Measurements from ENCODE around the gene THTPA. TPM values are rescaled to one million over a fixed set of nuclear protein-coding genes. Genes with fewer than 3 reads are reported as not detected.

The THTPA gene
- total RNA-seq, 2 experiments from 2014 or later = 11.6 to 11.8 TPM

GRCh38 chr14:23550131-23550811 is 5.8 kb upstream of the THTPA start:
- Mint-ChIP-seq H3K4me3 (no peak overlapping the region), H3K9me3 (no peaks in the 10 kb centered on the region), H3K36me3 (ENCODE audit: low read depth) (no peaks in the 10 kb centered on the region), H3K27ac (no peak overlapping the region), H3K27me3 (no peaks in the 10 kb centered on the region), H3K4me1 (peaks cover 10% of the 10 kb centered on the region)
- POLR2A ChIA-PET = interaction anchor here (1.0 kb wide), 1 partner anchor 80 kb away, joined by 3 read pairs; the partner anchor contains the start of gene NGDN
- CTCF ChIA-PET = no interaction called here
- no peak for DNase-seq

GRCh38 chr14:23550812-23551265 is 5.2 kb upstream of the THTPA start:
- DNase-seq = no peak
- CTCF ChIA-PET = interaction anchor here (1.6 to 2.1 kb wide), 2 partner anchors 10 to 13 kb away, joined by 3 to 14 read pairs; no protein-coding TSS in a partner anchor
- POLR2A ChIA-PET = interaction anchor here (1.0 kb wide), 1 partner anchor 81 kb away, joined by 3 read pairs; the partner anchor contains the start of gene NGDN
- Mint-ChIP-seq H3K27me3 (no peaks in the 10 kb centered on the region), H3K36me3 (ENCODE audit: low read depth) (no peaks in the 10 kb centered on the region), H3K27ac (no peak overlapping the region), H3K9me3 (no peaks in the 10 kb centered on the region), H3K4me1 (peaks cover 11% of the 10 kb centered on the region), H3K4me3 (no peak overlapping the region)

GRCh38 chr14:23551266-23552028 is 4.6 kb upstream of the THTPA start, which contains the start of gene ZFHX2:
Gene ZFHX2, minus strand, starts transcription at chr14:23551765. Its CDS starts 16,440 bp downstream, at chr14:23535325.
- CTCF ChIA-PET = interaction anchor here (0.8 to 2.1 kb wide), 4 partner anchors 10 to 95 kb away, joined by 3 to 14 read pairs (median 3); no protein-coding TSS in a partner anchor
- no peaks in the 10 kb centered on the region for H3K27me3 Mint-ChIP-seq
- peak; percentile 80 for DNase-seq
- peaks cover 15% of the 10 kb centered on the region for H3K4me1 Mint-ChIP-seq
- no peaks in the 10 kb centered on the region for H3K36me3 Mint-ChIP-seq (ENCODE audit: low read depth)
- H3K4me3 Mint-ChIP-seq = peak within 1 kb of the TSS; percentile 18
- POLR2A ChIA-PET = interaction anchor here (1.0 to 1.1 kb wide), 3 partner anchors 16 to 231 kb away, joined by 3 to 5 read pairs (median 4); partner anchors contain the start of genes AP1G2, NGDN and PABPN1
- H3K27ac Mint-ChIP-seq = peak within 1 kb of the TSS; percentile 44
- H3K9me3 Mint-ChIP-seq = no peaks in the 10 kb centered on the region

GRCh38 chr14:23555533-23555881 is 564 bp upstream of the THTPA start:
- no peak for DNase-seq
- peak overlapping the region; percentile 97 for H3K4me3 Mint-ChIP-seq
- H3K27me3 Mint-ChIP-seq = no peaks in the 10 kb centered on the region
- H3K36me3 Mint-ChIP-seq (ENCODE audit: low read depth) = peaks cover 19% of the 10 kb centered on the region
- ChIA-PET POLR2A (interaction anchor here (0.6 to 1.0 kb wide), 4 partner anchors 12 to 255 kb away, joined by 3 to 11 read pairs (median 4); partner anchors contain the start of gene AP1G2), CTCF (interaction anchor here (0.9 to 9.3 kb wide), 2 partner anchors 12 to 77 kb away, joined by 5 to 148 read pairs; partner anchors contain the start of gene AP1G2)
- H3K27ac Mint-ChIP-seq = peak overlapping the region; percentile 90
- H3K9me3 Mint-ChIP-seq = no peaks in the 10 kb centered on the region
- H3K4me1 Mint-ChIP-seq = peaks cover 40% of the 10 kb centered on the region

GRCh38 chr14:23556700-23557440 is 799 bp downstream of the THTPA start:
- H3K27ac Mint-ChIP-seq = peak overlapping the region; percentile 90
- no peak for DNase-seq
- H3K4me3 Mint-ChIP-seq = peak overlapping the region; percentile 97

GRCh38 chr14:23557521-23557920 is 1.4 kb downstream of the THTPA start:
- Mint-ChIP-seq H3K27ac (peak overlapping the region; percentile 58), H3K36me3 (ENCODE audit: low read depth) (peaks cover 37% of the 10 kb centered on the region), H3K9me3 (no peaks in the 10 kb centered on the region), H3K4me3 (peak overlapping the region; percentile 53), H3K27me3 (no peaks in the 10 kb centered on the region), H3K4me1 (peaks cover 40% of the 10 kb centered on the region)
- ChIA-PET CTCF (interaction anchor here (0.9 to 9.3 kb wide), 4 partner anchors 32 to 437 kb away, joined by 3 to 148 read pairs (median 3); no protein-coding TSS in a partner anchor), POLR2A (interaction anchor here (0.7 to 3.0 kb wide), 4 partner anchors 10 to 236 kb away, joined by 4 to 16 read pairs (median 4); partner anchors contain the start of genes AP1G2 and PABPN1)
- DNase-seq = no peak

More at GRCh38 chr14:23556700-23557440, 799 bp downstream of the THTPA start:
- Mint-ChIP-seq H3K27me3 (no peaks in the 10 kb centered on the region), H3K9me3 (no peaks in the 10 kb centered on the region), H3K36me3 (ENCODE audit: low read depth) (peaks cover 32% of the 10 kb centered on the region), H3K4me1 (peaks cover 42% of the 10 kb centered on the region)
- CTCF ChIA-PET = interaction anchor here (0.6 to 9.3 kb wide), 6 partner anchors 10 to 792 kb away, joined by 3 to 148 read pairs (median 3); no protein-coding TSS in a partner anchor
- POLR2A ChIA-PET = interaction anchor here (0.7 to 3.0 kb wide), 4 partner anchors 8 to 82 kb away, joined by 3 to 16 read pairs (median 4); partner anchors contain the start of gene AP1G2

GRCh38 chr14:23557946-23558345 is 1.9 kb downstream of the THTPA start:
- H3K9me3 Mint-ChIP-seq = no peaks in the 10 kb centered on the region
- H3K4me3 Mint-ChIP-seq = peak overlapping the region; percentile 53
- ChIA-PET CTCF (interaction anchor here (0.7 to 9.3 kb wide), 5 partner anchors 10 to 79 kb away, joined by 3 to 148 read pairs (median 4); partner anchors contain the start of gene AP1G2), POLR2A (interaction anchor here (1.4 to 3.0 kb wide), 3 partner anchors 9 to 236 kb away, joined by 4 to 16 read pairs (median 14); partner anchors contain the start of genes AP1G2 and PABPN1)
- peaks cover 41% of the 10 kb centered on the region for H3K36me3 Mint-ChIP-seq (ENCODE audit: low read depth)
- H3K27ac Mint-ChIP-seq = peak overlapping the region; percentile 58
- peaks cover 42% of the 10 kb centered on the region for H3K4me1 Mint-ChIP-seq
- no peak for DNase-seq
- H3K27me3 Mint-ChIP-seq = no peaks in the 10 kb centered on the region

- H3K4me3 Mint-ChIP-seq = no peak overlapping the region
- no peak for DNase-seq
- peaks cover 42% of the 10 kb centered on the region for H3K4me1 Mint-ChIP-seq
- H3K36me3 Mint-ChIP-seq (ENCODE audit: low read depth) = peaks cover 46% of the 10 kb centered on the region
- ChIA-PET POLR2A (interaction anchor here (1.3 to 3.0 kb wide), 4 partner anchors 9 to 237 kb away, joined by 3 to 16 read pairs (median 9); partner anchors contain the start of genes AP1G2 and PABPN1), CTCF (interaction anchor here (0.6 to 9.3 kb wide), 7 partner anchors 9 to 533 kb away, joined by 3 to 148 read pairs (median 4); partner anchors contain the start of gene AP1G2)
- peak overlapping the region; percentile 58 for H3K27ac Mint-ChIP-seq
- H3K9me3 Mint-ChIP-seq = no peaks in the 10 kb centered on the region
- H3K27me3 Mint-ChIP-seq = no peaks in the 10 kb centered on the region
These were observed 2.4 kb downstream of the THTPA start for GRCh38 chr14:23558346-23559009.

GRCh38 chr14:23559010-23559925 is 3.2 kb downstream of the THTPA start:
- ChIA-PET CTCF (interaction anchor here (0.6 to 9.3 kb wide), 16 partner anchors 8 to 532 kb away, joined by 3 to 148 read pairs (median 3); partner anchors contain the start of genes AP1G2 and ZFHX2), POLR2A (interaction anchor here (0.6 to 3.0 kb wide), 8 partner anchors 8 to 281 kb away, joined by 3 to 16 read pairs (median 3); partner anchors contain the start of gene AP1G2)
- Mint-ChIP-seq H3K36me3 (ENCODE audit: low read depth) (peaks cover 53% of the 10 kb centered on the region), H3K4me3 (no peak overlapping the region), H3K9me3 (no peaks in the 10 kb centered on the region), H3K27me3 (no peaks in the 10 kb centered on the region), H3K4me1 (peaks cover 45% of the 10 kb centered on the region), H3K27ac (no peak overlapping the region)
- peak; percentile 70 for DNase-seq

- Mint-ChIP-seq H3K4me1 (peaks cover 46% of the 10 kb centered on the region), H3K9me3 (no peaks in the 10 kb centered on the region), H3K27ac (peak overlapping the region; percentile 5), H3K36me3 (ENCODE audit: low read depth) (peaks cover 60% of the 10 kb centered on the region), H3K4me3 (no peak overlapping the region), H3K27me3 (no peaks in the 10 kb centered on the region)
- POLR2A ChIA-PET = interaction anchor here (0.9 to 2.8 kb wide), 6 partner anchors 9 to 258 kb away, joined by 3 to 14 read pairs (median 3); no protein-coding TSS in a partner anchor
- CTCF ChIA-PET = interaction anchor here (0.6 to 9.3 kb wide), 17 partner anchors 8 to 683 kb away, joined by 3 to 148 read pairs (median 4); partner anchors contain the start of genes AP1G2 and ZFHX2
- no peak for DNase-seq
These were observed 4.0 kb downstream of the THTPA start for GRCh38 chr14:23559926-23560520.
